ENCODE results near the gene SYNJ2. TPM values are rescaled to one million over a fixed set of nuclear protein-coding genes. Genes with fewer than 3 reads are reported as not detected.

The SYNJ2 gene
- total and polyA plus RNA-seq, 2 experiments from 2014 or later = 20.5 to 28.6 TPM

DNA sequence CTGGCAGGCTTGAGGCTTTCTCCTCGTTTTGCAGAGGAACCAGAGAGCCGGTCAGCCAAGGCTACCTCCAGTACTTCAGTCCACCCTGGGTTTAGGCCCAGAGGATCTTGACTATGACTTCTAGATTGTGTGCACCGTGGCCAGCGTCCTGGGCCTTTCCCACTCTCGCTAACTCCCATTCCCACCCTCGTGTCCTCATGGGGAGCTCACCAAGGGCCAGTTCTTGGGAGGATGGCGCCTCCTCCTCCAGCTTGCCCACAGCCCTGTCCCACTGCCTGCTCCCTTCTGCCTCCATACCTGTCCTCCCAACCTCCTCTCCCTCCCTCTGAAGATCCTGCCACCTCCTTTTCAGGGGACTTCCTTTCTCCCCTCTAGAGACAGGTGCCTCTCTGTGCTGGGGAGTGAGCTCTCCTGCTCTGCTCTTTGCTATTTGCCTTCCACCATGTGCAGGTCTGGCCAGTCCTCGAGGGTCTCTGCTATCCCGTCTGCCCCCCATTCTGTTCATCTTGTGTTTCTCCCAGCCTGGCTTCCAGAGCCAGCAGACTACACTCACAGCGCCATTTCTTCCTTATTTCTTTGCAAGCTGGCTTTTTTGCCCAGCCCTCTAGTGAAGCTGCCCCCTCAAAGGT, 4.4 kb upstream of the SYNJ2 start:
- TF ChIP-seq EZH2 (IDR thresholded peaks at IDR 0.05; ENCODE audit: insufficient read depth, poor library complexity, severe bottlenecking) (no peak), EZH2phosphoT487 (IDR thresholded peaks at IDR 0.05; ENCODE audit: insufficient read depth, low read depth) (no peak)
- in situ Hi-C loops (cut with MboI) = no loop called here
- DNase-seq = no peak
- Histone ChIP-seq H3K9ac (no peak overlapping the region), H3K9me2 (ENCODE audit: insufficient read depth) (no peaks in the 10 kb centered on the region), H3K27me3 (replicated peaks; ENCODE audit: insufficient read depth) (no peaks in the 10 kb centered on the region), H4K20me1 (ENCODE audit: insufficient read depth) (no peaks in the 10 kb centered on the region), H3K4me3 (no peak overlapping the region), H3K79me2 (ENCODE audit: insufficient read depth) (peaks cover 1% of the 10 kb centered on the region), H3K27ac (no peak overlapping the region), H3K36me3 (ENCODE audit: low read depth) (no peaks in the 10 kb centered on the region), H3K4me1 (ENCODE audit: insufficient read depth) (no peaks in the 10 kb centered on the region), H2AFZ (no peak overlapping the region), H3K4me2 (ENCODE audit: unreplicated experiment) (no peak overlapping the region), H3K9me3 (ENCODE audit: low read depth) (no peaks in the 10 kb centered on the region), H3F3A (ENCODE audit: insufficient read depth) (peaks cover 11% of the 10 kb centered on the region)
- WGBS, 2 experiments (ENCODE audit: low coverage in 1 of 2, low lambda C conversion rate in 2 of 2, missing lambda C conversion rate in 2 of 2) = 83 to 84% methylated on average over 10 of the region's 10 CpGs

DNA sequence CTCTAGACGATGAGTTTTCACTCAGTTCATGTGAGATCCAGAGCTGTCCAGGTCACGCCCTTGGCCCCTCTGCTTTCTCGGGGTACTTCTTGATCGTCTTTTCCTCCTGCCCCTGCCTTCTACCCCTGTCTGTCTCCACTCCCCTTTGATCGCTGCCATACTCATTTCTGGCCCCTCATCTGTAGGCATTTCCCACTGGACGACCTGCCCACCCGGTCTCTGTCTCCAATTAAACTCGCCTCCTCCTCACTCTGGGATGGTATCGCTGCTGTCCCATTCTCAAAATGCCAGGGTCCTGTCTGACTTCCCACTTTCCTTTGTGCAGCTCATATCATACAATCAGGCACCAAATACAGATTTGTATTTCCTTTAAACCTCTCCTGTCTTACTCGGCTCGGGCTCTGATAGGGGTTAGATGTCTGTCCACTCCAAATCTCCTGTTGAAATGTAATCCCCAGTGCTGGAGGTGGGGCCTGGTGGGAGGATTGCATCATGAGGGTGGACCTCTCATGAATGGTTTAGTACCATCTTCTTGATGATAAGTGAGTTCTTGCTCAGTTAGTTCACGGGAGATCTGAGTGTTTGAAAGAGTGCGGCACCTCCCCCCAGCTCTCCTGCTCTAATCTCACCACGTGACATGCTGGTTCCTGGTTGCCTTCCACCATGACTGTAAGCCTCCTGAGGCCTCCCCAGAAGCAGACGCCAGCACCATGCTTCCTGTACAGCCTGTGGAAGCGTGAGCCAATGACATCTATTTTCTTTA, 3.5 kb upstream of the SYNJ2 start:
- no peaks in the 10 kb centered on the region for H3K36me3 ChIP-seq (ENCODE audit: low read depth)
- no peaks in the 10 kb centered on the region for H3K4me1 ChIP-seq (ENCODE audit: insufficient read depth)
- H3K9ac ChIP-seq = no peak overlapping the region
- H3K27me3 ChIP-seq (replicated peaks; ENCODE audit: insufficient read depth) = no peaks in the 10 kb centered on the region
- 75 to 79% methylated on average over 16 of the region's 16 CpGs for WGBS, 2 experiments (ENCODE audit: low coverage in 1 of 2, low lambda C conversion rate in 2 of 2, missing lambda C conversion rate in 2 of 2)
- no peak for TF ChIP-seq EZH2phosphoT487 (IDR thresholded peaks at IDR 0.05; ENCODE audit: insufficient read depth, low read depth)
- no peak for TF ChIP-seq EZH2 (IDR thresholded peaks at IDR 0.05; ENCODE audit: insufficient read depth, poor library complexity, severe bottlenecking)
- no peak overlapping the region for H2AFZ ChIP-seq
- H3F3A ChIP-seq (ENCODE audit: insufficient read depth) = peaks cover 20% of the 10 kb centered on the region
- H4K20me1 ChIP-seq (ENCODE audit: insufficient read depth) = no peaks in the 10 kb centered on the region
- H3K4me3 ChIP-seq = no peak overlapping the region
- peak; percentile 18 for DNase-seq
- no peaks in the 10 kb centered on the region for H3K9me3 ChIP-seq (ENCODE audit: low read depth)
- no peaks in the 10 kb centered on the region for H3K9me2 ChIP-seq (ENCODE audit: insufficient read depth)
- peaks cover 10% of the 10 kb centered on the region for H3K79me2 ChIP-seq (ENCODE audit: insufficient read depth)
- H3K4me2 ChIP-seq (ENCODE audit: unreplicated experiment) = no peak overlapping the region
- H3K27ac ChIP-seq = no peak overlapping the region
- in situ Hi-C loops (cut with MboI) = no loop called here

GRCh38 chr6:157980288-157981131, 1.2 kb upstream of the SYNJ2 start:
- peaks cover 17% of the 10 kb centered on the region for H3K4me1 ChIP-seq (ENCODE audit: insufficient read depth)
- no peak for TF ChIP-seq EZH2 (IDR thresholded peaks at IDR 0.05; ENCODE audit: insufficient read depth, poor library complexity, severe bottlenecking)
- no peak for TF ChIP-seq EZH2phosphoT487 (IDR thresholded peaks at IDR 0.05; ENCODE audit: insufficient read depth, low read depth)
- peaks cover 33% of the 10 kb centered on the region for H3K79me2 ChIP-seq (ENCODE audit: insufficient read depth)
- no peak overlapping the region for H3K4me2 ChIP-seq (ENCODE audit: unreplicated experiment)
- no peak overlapping the region for H3K4me3 ChIP-seq
- no peak for DNase-seq
- H3K36me3 ChIP-seq (ENCODE audit: low read depth) = no peaks in the 10 kb centered on the region
- 92 to 94% methylated on average over 16 to 19 of the region's 19 CpGs for WGBS, 2 experiments (ENCODE audit: low coverage in 1 of 2, low lambda C conversion rate in 2 of 2, missing lambda C conversion rate in 2 of 2)
- H3K27ac ChIP-seq = no peak overlapping the region
- H3K27me3 ChIP-seq (replicated peaks; ENCODE audit: insufficient read depth) = no peaks in the 10 kb centered on the region
- in situ Hi-C loops (cut with MboI) = no loop called here
- no peaks in the 10 kb centered on the region for H3K9me2 ChIP-seq (ENCODE audit: insufficient read depth)
- no peaks in the 10 kb centered on the region for H4K20me1 ChIP-seq (ENCODE audit: insufficient read depth)
- no peak overlapping the region for H3K9ac ChIP-seq
- H3F3A ChIP-seq (ENCODE audit: insufficient read depth) = peaks cover 31% of the 10 kb centered on the region
- no peaks in the 10 kb centered on the region for H3K9me3 ChIP-seq (ENCODE audit: low read depth)
- no peak overlapping the region; the same call in 1 of the 2 replicates for H2AFZ ChIP-seq

- Histone ChIP-seq H3K4me3 (peak overlapping the region; percentile 96), H3K36me3 (ENCODE audit: low read depth) (no peaks in the 10 kb centered on the region), H3K4me1 (ENCODE audit: insufficient read depth) (peaks cover 17% of the 10 kb centered on the region), H2AFZ (peak overlapping the region; percentile 60), H3K9me2 (ENCODE audit: insufficient read depth) (no peaks in the 10 kb centered on the region), H3K27ac (no peak overlapping the region), H3K27me3 (replicated peaks; ENCODE audit: insufficient read depth) (no peaks in the 10 kb centered on the region), H3F3A (ENCODE audit: insufficient read depth) (peaks cover 31% of the 10 kb centered on the region), H3K9ac (peak overlapping the region; percentile 89), H4K20me1 (ENCODE audit: insufficient read depth) (no peaks in the 10 kb centered on the region), H3K4me2 (ENCODE audit: unreplicated experiment) (peak overlapping the region; percentile 99), H3K9me3 (ENCODE audit: low read depth) (no peaks in the 10 kb centered on the region), H3K79me2 (ENCODE audit: insufficient read depth) (peaks cover 39% of the 10 kb centered on the region)
- no peak for DNase-seq
- in situ Hi-C loops (cut with MboI) = no loop called here
- TF ChIP-seq EZH2 (IDR thresholded peaks at IDR 0.05; ENCODE audit: insufficient read depth, poor library complexity, severe bottlenecking) (no peak), EZH2phosphoT487 (IDR thresholded peaks at IDR 0.05; ENCODE audit: insufficient read depth, low read depth) (no peak)
- WGBS, 2 experiments (ENCODE audit: low coverage in 1 of 2, low lambda C conversion rate in 2 of 2, missing lambda C conversion rate in 2 of 2) = 46 to 47% methylated on average over 24 of the region's 24 CpGs
These were observed 600 bp upstream of the SYNJ2 start for GRCh38 chr6:157981132-157981394.
